ENCODE results near the gene MUC20.
"Not testable (repeated sequence)": the region's sequence is repeated elsewhere in the genome, so short reads cannot be mapped to it uniquely, and the experiment has no call there.

DNA sequence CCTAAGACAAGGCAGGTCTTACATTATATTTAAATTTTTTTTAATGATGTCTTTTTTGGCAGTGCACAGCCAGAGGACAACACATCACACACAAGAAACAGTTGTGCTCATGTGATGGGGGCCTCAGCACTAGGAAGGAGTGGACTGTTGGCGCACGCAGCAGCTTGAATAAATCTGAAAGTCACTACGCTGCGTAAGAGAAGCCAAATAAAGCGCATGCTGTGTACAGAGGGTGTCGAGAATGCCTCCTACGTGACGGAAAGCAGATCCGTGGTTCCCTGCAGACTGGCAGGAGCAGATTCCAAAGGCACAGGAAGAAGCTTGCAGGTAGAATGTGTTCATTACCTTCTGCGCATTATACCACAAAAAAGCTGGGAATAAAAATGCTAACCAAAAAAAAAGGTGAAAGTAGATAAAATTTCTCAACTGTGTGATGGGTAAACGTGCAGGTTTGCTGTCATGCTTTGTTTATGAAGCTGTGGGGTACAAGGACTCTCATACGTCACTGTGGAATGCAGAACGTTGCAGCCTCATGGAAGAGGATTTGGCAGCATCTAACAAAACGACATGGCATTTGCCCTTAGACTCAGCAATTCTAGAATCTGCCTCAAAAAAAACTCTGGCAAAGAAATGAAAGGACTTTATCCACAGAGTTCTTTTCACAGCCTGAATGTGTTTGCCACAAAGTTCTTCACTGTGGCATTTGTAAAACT, 32.2 kb upstream of the MUC20 start:
- TF ChIP-seq, protein P1, sequence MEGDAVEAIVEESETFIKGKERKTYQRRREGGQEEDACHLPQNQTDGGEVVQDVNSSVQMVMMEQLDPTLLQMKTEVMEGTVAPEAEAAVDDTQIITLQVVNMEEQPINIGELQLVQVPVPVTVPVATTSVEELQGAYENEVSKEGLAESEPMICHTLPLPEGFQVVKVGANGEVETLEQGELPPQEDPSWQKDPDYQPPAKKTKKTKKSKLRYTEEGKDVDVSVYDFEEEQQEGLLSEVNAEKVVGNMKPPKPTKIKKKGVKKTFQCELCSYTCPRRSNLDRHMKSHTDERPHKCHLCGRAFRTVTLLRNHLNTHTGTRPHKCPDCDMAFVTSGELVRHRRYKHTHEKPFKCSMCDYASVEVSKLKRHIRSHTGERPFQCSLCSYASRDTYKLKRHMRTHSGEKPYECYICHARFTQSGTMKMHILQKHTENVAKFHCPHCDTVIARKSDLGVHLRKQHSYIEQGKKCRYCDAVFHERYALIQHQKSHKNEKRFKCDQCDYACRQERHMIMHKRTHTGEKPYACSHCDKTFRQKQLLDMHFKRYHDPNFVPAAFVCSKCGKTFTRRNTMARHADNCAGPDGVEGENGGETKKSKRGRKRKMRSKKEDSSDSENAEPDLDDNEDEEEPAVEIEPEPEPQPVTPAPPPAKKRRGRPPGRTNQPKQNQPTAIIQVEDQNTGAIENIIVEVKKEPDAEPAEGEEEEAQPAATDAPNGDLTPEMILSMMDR (IDR thresholded peaks at IDR 0.05): not testable (repeated sequence)
- not testable (repeated sequence) for TF ChIP-seq POLR2A, EP300 (IDR thresholded peaks at IDR 0.05)

Data from ovary (tissue), 3 donors.